ENCODE data around the gene CHD6. TPM values are rescaled to one million over a fixed set of nuclear protein-coding genes. Genes with fewer than 3 reads are reported as not detected.

CHD6 gene
- total and polyA plus RNA-seq, 7 experiments from 2014 or later: 46.3 to 132 (median 94.6) TPM

GRCh38 chr20:41367956-41368355 lies 250.2 kb downstream of the CHD6 start:
- CTCF ChIA-PET: no interaction called here
- POLR2A ChIA-PET: no interaction called here
- Mint-ChIP-seq H3K4me3 (peak overlapping the region in 3 of 10 donors; percentile 63 to 85 (median 75)), H3K4me1 (peaks cover 3 to 11% (median 9%) of the 10 kb centered on the region in 7 donors), H3K9me3 (peaks cover 4 to 22% (median 14%) of the 10 kb centered on the region in 11 donors), H3K36me3 (peaks cover 0 to 12% (median 6%) of the 10 kb centered on the region in 5 donors), H3K27ac (no peak overlapping the region), H3K27me3 (peaks cover 32 to 45% (median 41%) of the 10 kb centered on the region in 5 donors)
- intact Hi-C loops (cut with micrococcal nuclease): no loop called here
- Histone ChIP-seq H3K27ac (ENCODE audit: low read depth, low read length) (no peak overlapping the region), H3K4me3 (ENCODE audit: low read length) (no peak overlapping the region), H3K27me3 (ENCODE audit: control insufficient read depth in 2 of 2, insufficient read depth in 2 of 2, low read length in 2 of 2) (no peaks in the 10 kb centered on the region), H3K4me1 (ENCODE audit: control insufficient read depth in 2 of 2, insufficient read depth in 2 of 2, low read length in 2 of 2) (no peaks in the 10 kb centered on the region), H3K9me3 (ENCODE audit: control insufficient read depth in 2 of 3, low read length in 3 of 3) (peaks cover 0 to 6% (median 0%) of the 10 kb centered on the region in 3 experiments), H3K36me3 (ENCODE audit: control insufficient read depth in 2 of 3, insufficient read depth in 3 of 3, low read length in 3 of 3) (no peaks in the 10 kb centered on the region)
- no peak for DNase-seq
- no peak for ATAC-seq

GRCh38 chr20:41367393-41367695 lies 250.8 kb downstream of the CHD6 start:
- DNase-seq (no peak), ATAC-seq (no peak)
- peaks cover 3 to 16% (median 9%) of the 10 kb centered on the region in 11 donors for H3K9me3 Mint-ChIP-seq
- ChIA-PET POLR2A (no interaction called here), CTCF (no interaction called here)
- H3K36me3 ChIP-seq (ENCODE audit: control insufficient read depth in 2 of 3, insufficient read depth in 3 of 3, low read length in 3 of 3): no peaks in the 10 kb centered on the region
- H3K4me1 ChIP-seq (ENCODE audit: control insufficient read depth in 2 of 2, insufficient read depth in 2 of 2, low read length in 2 of 2): no peaks in the 10 kb centered on the region
- H3K4me3 Mint-ChIP-seq: peak overlapping the region; percentile 35 to 85 (median 62)
- peaks cover 0 to 6% (median 0%) of the 10 kb centered on the region in 3 experiments for H3K9me3 ChIP-seq (ENCODE audit: control insufficient read depth in 2 of 3, low read length in 3 of 3)
- no peak overlapping the region for H3K27ac ChIP-seq (ENCODE audit: low read depth, low read length)
- peaks cover 27 to 41% (median 40%) of the 10 kb centered on the region in 5 donors for H3K27me3 Mint-ChIP-seq
- H3K36me3 Mint-ChIP-seq: peaks cover 0 to 7% (median 6%) of the 10 kb centered on the region in 5 donors
- intact Hi-C loops (cut with micrococcal nuclease): no loop called here
- no peaks in the 10 kb centered on the region for H3K27me3 ChIP-seq (ENCODE audit: control insufficient read depth in 2 of 2, insufficient read depth in 2 of 2, low read length in 2 of 2)
- H3K4me3 ChIP-seq (ENCODE audit: low read length): no peak overlapping the region
- peaks cover 3 to 11% (median 9%) of the 10 kb centered on the region in 7 donors for H3K4me1 Mint-ChIP-seq
- no peak overlapping the region for H3K27ac Mint-ChIP-seq

- ChIA-PET POLR2A (no interaction called here), CTCF (no interaction called here)
- peaks cover 27 to 41% (median 40%) of the 10 kb centered on the region in 5 donors for H3K27me3 Mint-ChIP-seq
- no peak within 1 kb of the TSS for H3K27ac ChIP-seq (ENCODE audit: low read depth, low read length)
- H3K9me3 ChIP-seq (ENCODE audit: control insufficient read depth in 2 of 3, low read length in 3 of 3): peaks cover 0 to 6% (median 0%) of the 10 kb centered on the region in 3 experiments
- H3K4me3 ChIP-seq (ENCODE audit: low read length): no peak within 1 kb of the TSS
- H3K27me3 ChIP-seq (ENCODE audit: control insufficient read depth in 2 of 2, insufficient read depth in 2 of 2, low read length in 2 of 2): no peaks in the 10 kb centered on the region
- peaks cover 3 to 11% (median 9%) of the 10 kb centered on the region in 7 donors for H3K4me1 Mint-ChIP-seq
- H3K4me3 Mint-ChIP-seq: peak within 1 kb of the TSS; percentile 35 to 85 (median 62)
- H3K27ac Mint-ChIP-seq: no peak within 1 kb of the TSS
- intact Hi-C loops (cut with micrococcal nuclease): no loop called here
- peaks cover 3 to 11% (median 9%) of the 10 kb centered on the region in 11 donors for H3K9me3 Mint-ChIP-seq
- no peak for DNase-seq
- H3K36me3 Mint-ChIP-seq: peaks cover 0 to 7% (median 5%) of the 10 kb centered on the region in 5 donors
- H3K4me1 ChIP-seq (ENCODE audit: control insufficient read depth in 2 of 2, insufficient read depth in 2 of 2, low read length in 2 of 2): no peaks in the 10 kb centered on the region
- H3K36me3 ChIP-seq (ENCODE audit: control insufficient read depth in 2 of 3, insufficient read depth in 3 of 3, low read length in 3 of 3): no peaks in the 10 kb centered on the region
- ATAC-seq: no peak
Measured at GRCh38 chr20:41366546-41367392, 251.4 kb downstream of the CHD6 start, which contains the start of gene EMILIN3. Gene EMILIN3, minus strand, starts transcription at chr20:41366818. Its CDS starts 184 bp downstream, at chr20:41366634.

- POLR2A ChIA-PET: no interaction called here
- H3K4me3 Mint-ChIP-seq: peak overlapping the region in 5 of 10 donors; percentile 21 to 63 (median 37)
- H3K27me3 Mint-ChIP-seq: peaks cover 22 to 41% (median 36%) of the 10 kb centered on the region in 5 donors
- H3K36me3 ChIP-seq (ENCODE audit: control insufficient read depth in 2 of 3, insufficient read depth in 3 of 3, low read length in 3 of 3): no peaks in the 10 kb centered on the region
- H3K27me3 ChIP-seq (ENCODE audit: control insufficient read depth in 2 of 2, insufficient read depth in 2 of 2, low read length in 2 of 2): no peaks in the 10 kb centered on the region
- ATAC-seq (peak; percentile 44), DNase-seq (no peak)
- no peaks in the 10 kb centered on the region for H3K4me1 ChIP-seq (ENCODE audit: control insufficient read depth in 2 of 2, insufficient read depth in 2 of 2, low read length in 2 of 2)
- peaks cover 3 to 11% (median 9%) of the 10 kb centered on the region in 7 donors for H3K4me1 Mint-ChIP-seq
- peaks cover 0 to under 1% (median 0%) of the 10 kb centered on the region in 5 donors for H3K36me3 Mint-ChIP-seq
- peaks cover 0 to under 1% (median 0%) of the 10 kb centered on the region in 3 experiments for H3K9me3 ChIP-seq (ENCODE audit: control insufficient read depth in 2 of 3, low read length in 3 of 3)
- H3K4me3 ChIP-seq (ENCODE audit: low read length): no peak overlapping the region
- no peak overlapping the region for H3K27ac ChIP-seq (ENCODE audit: low read depth, low read length)
- H3K9me3 Mint-ChIP-seq: peaks cover 0 to 5% (median 2%) of the 10 kb centered on the region in 11 donors
- intact Hi-C loops (cut with micrococcal nuclease): no loop called here
- CTCF ChIA-PET: no interaction called here
- no peak overlapping the region for H3K27ac Mint-ChIP-seq
Measured at GRCh38 chr20:41365777-41366545, 252.2 kb downstream of the CHD6 start.

GRCh38 chr20:41364967-41365765 lies 253.0 kb downstream of the CHD6 start:
- CTCF ChIA-PET: no interaction called here

GRCh38 chr20:41364236-41364855 lies 253.8 kb downstream of the CHD6 start:
- Histone ChIP-seq H3K9me3 (ENCODE audit: control insufficient read depth in 2 of 3, low read length in 3 of 3) (no peaks in the 10 kb centered on the region), H3K4me1 (ENCODE audit: control insufficient read depth in 2 of 2, insufficient read depth in 2 of 2, low read length in 2 of 2) (no peaks in the 10 kb centered on the region), H3K27ac (ENCODE audit: low read depth, low read length) (no peak overlapping the region), H3K27me3 (ENCODE audit: control insufficient read depth in 2 of 2, insufficient read depth in 2 of 2, low read length in 2 of 2) (no peaks in the 10 kb centered on the region), H3K4me3 (ENCODE audit: low read length) (no peak overlapping the region), H3K36me3 (ENCODE audit: control insufficient read depth in 2 of 3, insufficient read depth in 3 of 3, low read length in 3 of 3) (no peaks in the 10 kb centered on the region)
- no peak for ATAC-seq
- ChIA-PET CTCF (no interaction called here), POLR2A (no interaction called here)
- Mint-ChIP-seq H3K27me3 (peaks cover 21 to 33% (median 32%) of the 10 kb centered on the region in 5 donors), H3K36me3 (no peaks in the 10 kb centered on the region), H3K4me1 (peaks cover 3 to 11% (median 9%) of the 10 kb centered on the region in 7 donors), H3K27ac (no peak overlapping the region), H3K4me3 (no peak overlapping the region), H3K9me3 (peaks cover 0 to 3% (median 0%) of the 10 kb centered on the region in 11 donors)
- no peak for DNase-seq
- intact Hi-C loops (cut with micrococcal nuclease): no loop called here

More at GRCh38 chr20:41364967-41365765, 253.0 kb downstream of the CHD6 start:
- intact Hi-C loops (cut with micrococcal nuclease): no loop called here
- peak overlapping the region in 5 of 10 donors; percentile 21 to 63 (median 37) for H3K4me3 Mint-ChIP-seq
- Histone ChIP-seq H3K36me3 (ENCODE audit: control insufficient read depth in 2 of 3, insufficient read depth in 3 of 3, low read length in 3 of 3) (no peaks in the 10 kb centered on the region), H3K4me3 (ENCODE audit: low read length) (no peak overlapping the region), H3K9me3 (ENCODE audit: control insufficient read depth in 2 of 3, low read length in 3 of 3) (no peaks in the 10 kb centered on the region), H3K4me1 (ENCODE audit: control insufficient read depth in 2 of 2, insufficient read depth in 2 of 2, low read length in 2 of 2) (no peaks in the 10 kb centered on the region), H3K27ac (ENCODE audit: low read depth, low read length) (no peak overlapping the region), H3K27me3 (ENCODE audit: control insufficient read depth in 2 of 2, insufficient read depth in 2 of 2, low read length in 2 of 2) (no peaks in the 10 kb centered on the region)
- DNase-seq: no peak
- H3K27ac Mint-ChIP-seq: no peak overlapping the region
- peaks cover 3 to 11% (median 9%) of the 10 kb centered on the region in 7 donors for H3K4me1 Mint-ChIP-seq
- peaks cover 21 to 41% (median 36%) of the 10 kb centered on the region in 5 donors for H3K27me3 Mint-ChIP-seq
- POLR2A ChIA-PET: no interaction called here
- H3K36me3 Mint-ChIP-seq: no peaks in the 10 kb centered on the region
- peaks cover 0 to 4% (median 0%) of the 10 kb centered on the region in 11 donors for H3K9me3 Mint-ChIP-seq
- ATAC-seq: no peak

All from naive thymus-derived CD4-positive, alpha-beta T cell (primary cell).